GM12874 (cell line): ENCODE data around the gene HTR1B.

Experiments used
- TF ChIP-seq, protein P1 (sequence below): IDR thresholded peaks from 2 replicates; pipeline ENCODE4 v1.5.1; 2011; ENCODE audit warnings: low read depth, mild to moderate bottlenecking, control low read depth, low read length, moderate library complexity; ENCODE audit not compliant: insufficient read depth

HTR1B gene, protein sequence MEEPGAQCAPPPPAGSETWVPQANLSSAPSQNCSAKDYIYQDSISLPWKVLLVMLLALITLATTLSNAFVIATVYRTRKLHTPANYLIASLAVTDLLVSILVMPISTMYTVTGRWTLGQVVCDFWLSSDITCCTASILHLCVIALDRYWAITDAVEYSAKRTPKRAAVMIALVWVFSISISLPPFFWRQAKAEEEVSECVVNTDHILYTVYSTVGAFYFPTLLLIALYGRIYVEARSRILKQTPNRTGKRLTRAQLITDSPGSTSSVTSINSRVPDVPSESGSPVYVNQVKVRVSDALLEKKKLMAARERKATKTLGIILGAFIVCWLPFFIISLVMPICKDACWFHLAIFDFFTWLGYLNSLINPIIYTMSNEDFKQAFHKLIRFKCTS

DNA sequence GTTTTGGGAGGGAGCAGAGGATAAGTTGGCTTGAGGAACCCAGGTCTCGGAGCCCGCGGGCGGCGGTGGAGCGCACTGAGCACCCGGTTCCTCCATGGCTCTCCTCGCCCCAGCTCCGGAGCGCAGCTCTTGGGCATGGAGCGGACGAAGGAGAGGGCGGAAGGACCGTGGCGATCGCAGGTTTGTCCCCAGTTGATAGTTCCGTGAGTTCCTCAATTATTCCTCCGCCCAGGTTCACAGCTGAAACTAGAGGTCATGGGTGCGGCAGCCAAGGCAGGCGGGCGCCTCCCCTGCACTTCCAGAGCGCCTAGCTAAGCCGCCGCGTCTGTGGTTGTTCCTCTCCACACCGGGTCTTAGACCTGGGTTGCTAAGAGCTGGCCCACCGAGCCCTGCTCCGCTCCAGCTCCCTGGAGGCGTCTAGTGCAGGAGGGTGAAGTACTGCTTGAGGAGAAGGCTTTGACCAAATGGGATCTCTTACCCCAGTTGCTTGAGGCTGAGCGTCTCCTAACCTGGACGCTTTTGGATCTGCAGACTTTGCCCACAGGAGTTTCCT, at the start of gene HTR1B:
Gene HTR1B, minus strand, starts transcription at position 184 of the 553 bp plus-strand sequence. Its CDS starts 88 bp downstream, at position 96.
- TF ChIP-seq, protein P1, sequence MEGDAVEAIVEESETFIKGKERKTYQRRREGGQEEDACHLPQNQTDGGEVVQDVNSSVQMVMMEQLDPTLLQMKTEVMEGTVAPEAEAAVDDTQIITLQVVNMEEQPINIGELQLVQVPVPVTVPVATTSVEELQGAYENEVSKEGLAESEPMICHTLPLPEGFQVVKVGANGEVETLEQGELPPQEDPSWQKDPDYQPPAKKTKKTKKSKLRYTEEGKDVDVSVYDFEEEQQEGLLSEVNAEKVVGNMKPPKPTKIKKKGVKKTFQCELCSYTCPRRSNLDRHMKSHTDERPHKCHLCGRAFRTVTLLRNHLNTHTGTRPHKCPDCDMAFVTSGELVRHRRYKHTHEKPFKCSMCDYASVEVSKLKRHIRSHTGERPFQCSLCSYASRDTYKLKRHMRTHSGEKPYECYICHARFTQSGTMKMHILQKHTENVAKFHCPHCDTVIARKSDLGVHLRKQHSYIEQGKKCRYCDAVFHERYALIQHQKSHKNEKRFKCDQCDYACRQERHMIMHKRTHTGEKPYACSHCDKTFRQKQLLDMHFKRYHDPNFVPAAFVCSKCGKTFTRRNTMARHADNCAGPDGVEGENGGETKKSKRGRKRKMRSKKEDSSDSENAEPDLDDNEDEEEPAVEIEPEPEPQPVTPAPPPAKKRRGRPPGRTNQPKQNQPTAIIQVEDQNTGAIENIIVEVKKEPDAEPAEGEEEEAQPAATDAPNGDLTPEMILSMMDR, result no peak

DNA sequence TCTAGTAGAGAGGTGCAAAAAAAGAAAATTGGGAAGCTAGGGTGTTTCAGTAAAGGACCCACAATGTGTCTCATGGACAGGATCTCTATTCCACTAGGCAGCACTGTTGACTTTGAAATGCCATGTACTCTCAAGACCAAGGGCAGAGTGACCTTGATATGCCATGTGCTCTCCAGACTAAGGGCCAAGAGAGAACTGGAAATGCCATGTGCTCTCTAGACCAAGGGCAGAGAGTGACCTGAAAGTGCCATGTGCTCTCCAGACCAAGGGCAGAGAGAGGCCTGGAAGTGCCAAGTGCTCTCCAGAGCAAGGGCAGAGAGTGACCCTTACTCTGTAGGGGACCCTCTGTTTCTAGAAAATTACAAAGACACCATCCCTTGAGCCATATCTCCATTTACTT, 49.3 kb upstream of the HTR1B start:
- TF ChIP-seq, protein P1, result no peak

DNA sequence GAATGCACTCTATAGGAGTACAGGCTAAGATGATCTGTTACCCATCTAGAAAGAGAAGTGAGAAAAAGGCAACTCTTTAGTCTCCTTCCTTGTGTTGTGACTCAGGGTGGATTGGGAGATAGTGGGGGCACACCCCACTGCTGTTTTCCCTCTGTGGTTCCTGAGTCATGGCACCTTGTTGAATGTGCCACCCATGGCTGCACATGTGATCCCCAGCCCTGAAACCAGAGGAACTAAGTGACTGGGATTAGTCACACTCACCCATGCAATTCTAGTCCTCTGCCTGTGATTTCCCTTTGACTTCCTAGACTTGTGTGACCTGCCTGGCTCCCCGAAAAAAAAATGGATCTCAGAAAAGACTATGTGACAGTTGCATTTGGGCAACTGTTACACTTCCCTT, 48.6 kb upstream of the HTR1B start:
- TF ChIP-seq, protein P1, result no peak

DNA sequence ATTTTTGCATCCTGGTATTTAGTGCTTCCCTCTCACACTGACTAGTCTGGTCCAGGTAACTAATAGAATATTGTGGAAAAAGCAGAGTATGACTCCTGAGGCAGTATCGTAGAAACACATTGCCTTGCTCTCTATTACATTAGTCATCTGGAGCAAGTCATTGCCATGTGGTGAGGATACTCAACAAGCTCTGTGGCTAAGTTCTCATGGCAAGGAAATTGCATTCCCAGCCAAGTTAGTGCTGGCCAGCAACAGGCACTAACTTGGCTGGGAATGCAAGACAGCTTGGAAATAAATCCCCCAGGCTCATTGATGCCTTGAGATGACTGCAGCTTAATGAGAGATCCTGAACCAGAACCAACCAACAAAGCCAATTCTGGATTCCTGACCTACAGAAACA, 39.7 kb upstream of the HTR1B start:
- TF ChIP-seq, protein P1, result no peak

DNA sequence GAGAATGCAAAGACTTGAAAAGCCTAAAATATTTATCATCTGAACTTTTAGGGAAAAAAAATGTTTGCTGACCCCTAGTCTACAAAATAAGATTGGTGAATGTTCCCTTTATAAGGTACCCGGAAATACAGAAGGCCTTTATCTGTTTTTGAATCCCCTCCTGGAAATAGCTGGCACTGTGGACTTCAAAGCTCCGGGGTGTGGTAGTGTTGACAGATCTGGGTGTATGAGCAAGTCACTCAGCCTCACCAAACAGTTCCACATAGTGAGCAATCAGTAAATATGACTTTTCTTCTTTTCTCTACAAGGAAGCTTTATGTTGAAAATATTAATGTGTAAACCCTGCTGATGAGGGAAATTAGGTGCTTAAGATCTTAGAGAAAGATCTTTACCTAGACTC, 29.2 kb upstream of the HTR1B start:
- TF ChIP-seq, protein P1, result no peak

DNA sequence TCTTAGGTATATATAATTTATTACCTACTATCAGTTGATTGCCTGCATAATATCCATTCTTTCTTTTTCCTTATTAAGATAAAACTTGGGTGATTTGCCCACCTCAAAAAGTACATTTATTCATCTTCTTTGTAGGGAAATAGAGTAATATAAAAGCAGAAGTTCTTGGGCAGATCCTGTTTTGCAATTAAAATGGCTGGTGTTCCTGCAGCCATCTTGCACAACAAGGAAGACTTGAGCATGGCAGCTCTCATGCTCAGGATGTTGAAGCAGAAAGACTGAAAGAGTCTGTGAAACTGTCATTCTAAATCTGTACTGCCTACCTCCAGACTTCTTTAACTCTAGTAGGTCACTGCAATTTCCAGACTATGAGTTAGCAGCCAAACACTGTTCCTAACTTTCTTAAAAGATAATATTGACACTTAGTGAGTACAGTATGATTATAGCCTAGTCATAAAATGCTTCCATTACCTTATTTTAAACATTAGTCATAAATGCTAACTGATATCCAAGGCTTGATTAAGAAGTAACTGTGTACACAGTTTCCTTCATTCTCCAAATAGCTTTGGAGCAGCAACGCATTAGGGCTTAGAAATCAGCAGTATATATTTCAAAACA, 24.6 kb upstream of the HTR1B start:
- TF ChIP-seq, protein P1, result no peak

DNA sequence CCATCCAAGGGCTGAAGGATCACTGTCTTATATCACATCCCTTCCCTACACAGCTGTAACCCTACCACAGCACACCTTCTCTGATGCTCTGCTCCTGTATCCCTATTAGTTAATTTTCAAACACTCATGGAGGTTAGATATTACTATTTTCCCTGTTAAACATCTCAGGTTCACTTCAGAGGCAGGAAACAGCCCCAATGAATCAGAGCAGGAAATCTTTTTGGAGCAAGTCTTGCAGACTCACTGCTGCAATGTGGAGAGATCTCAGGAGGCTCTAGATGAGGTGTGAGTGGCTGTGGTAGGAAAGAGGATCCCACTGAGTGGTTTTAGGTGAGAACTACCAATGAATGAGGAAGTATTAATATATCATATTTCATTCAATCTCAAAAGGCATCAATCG, 19.7 kb upstream of the HTR1B start:
- TF ChIP-seq, protein P1, result no peak
